GM20000 (cell line): ENCODE results near the gene UBR2.
"Not testable (repeated sequence)": the region's sequence is repeated elsewhere in the genome, so short reads cannot be mapped to it uniquely, and the experiment has no call there.

Experiments
- DNase-seq: peaks from one replicate; pipeline ENCODE4 v3.0.0; 2012; ENCODE audit warnings: low spot score
- CTCF ChIP-seq: IDR thresholded peaks from 2 replicates; pipeline ENCODE4 v1.5.1; 2012; ENCODE audit warnings: mild to moderate bottlenecking, control low read depth; ENCODE audit errors: extremely low read depth, missing control alignments

UBR2 gene

GRCh38 chr6:42555477-42556457 is 8.1 kb upstream of the UBR2 start:
- no peak for DNase-seq
- no peak for TF ChIP-seq CTCF

- no peak for DNase-seq
- TF ChIP-seq CTCF = no peak
These were observed 7.4 kb upstream of the UBR2 start for GRCh38 chr6:42556462-42556861.

- not testable (repeated sequence) for DNase-seq
These were observed 4.6 kb upstream of the UBR2 start for GRCh38 chr6:42559276-42559675.

- TF ChIP-seq CTCF = no peak
- no peak for DNase-seq
These were observed 1.8 kb upstream of the UBR2 start for GRCh38 chr6:42561986-42562385.

- TF ChIP-seq CTCF = no peak
- no peak for DNase-seq
These were observed 932 bp upstream of the UBR2 start for GRCh38 chr6:42562788-42563405.

- TF ChIP-seq CTCF = no peak
- DNase-seq = peak; percentile 29
These were observed 637 bp downstream of the UBR2 start for GRCh38 chr6:42564506-42564825.

GRCh38 chr6:42565823-42566613 is 2.2 kb downstream of the UBR2 start:
- no peak for TF ChIP-seq CTCF
- DNase-seq = no peak
